ENCODE results near the gene GPR119. TPM values are rescaled to one million over a fixed set of nuclear protein-coding genes. Genes with fewer than 3 reads are reported as not detected.
A peak's percentile ranks its signal among the peaks of the same experiment; 100 is the strongest.
"Not testable (repeated sequence)": the region's sequence is repeated elsewhere in the genome, so short reads cannot be mapped to it uniquely, and the experiment has no call there.

GPR119 gene
- total RNA-seq, 1 donor from 2014 or later: not detected

DNA sequence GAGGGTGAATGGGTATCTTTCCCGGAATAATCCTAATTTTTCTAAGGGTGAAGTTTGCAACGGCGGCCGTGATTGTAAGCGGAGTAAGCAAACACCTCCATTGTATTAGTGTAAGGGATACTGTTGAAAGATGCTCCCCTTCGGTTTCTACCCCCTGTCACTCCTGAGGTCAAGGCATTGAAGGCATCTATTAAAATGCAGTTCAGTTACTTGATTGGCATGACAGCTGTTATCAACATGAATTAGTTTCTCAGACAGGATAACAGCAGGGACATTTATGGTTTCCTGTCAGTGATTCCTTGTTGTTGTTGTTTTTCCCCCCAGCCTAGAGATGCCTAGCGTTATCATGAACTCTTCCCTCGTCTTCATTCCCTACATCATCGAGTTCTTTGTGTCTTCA, 45.2 kb downstream of the GPR119 start:
- Mint-ChIP-seq H3K27ac (ENCODE audit: unreplicated experiment) (peak overlapping the region; percentile 81), H3K4me1 (ENCODE audit: low read depth) (peaks cover 18% of the 10 kb centered on the region), H3K4me3 (ENCODE audit: unreplicated experiment) (peak overlapping the region; percentile 95), H3K27me3 (ENCODE audit: low read depth) (no peaks in the 10 kb centered on the region), H3K36me3 (ENCODE audit: low read depth) (no peaks in the 10 kb centered on the region), H3K9me3 (ENCODE audit: low read depth) (no peaks in the 10 kb centered on the region)
- TF ChIP-seq, protein P1, sequence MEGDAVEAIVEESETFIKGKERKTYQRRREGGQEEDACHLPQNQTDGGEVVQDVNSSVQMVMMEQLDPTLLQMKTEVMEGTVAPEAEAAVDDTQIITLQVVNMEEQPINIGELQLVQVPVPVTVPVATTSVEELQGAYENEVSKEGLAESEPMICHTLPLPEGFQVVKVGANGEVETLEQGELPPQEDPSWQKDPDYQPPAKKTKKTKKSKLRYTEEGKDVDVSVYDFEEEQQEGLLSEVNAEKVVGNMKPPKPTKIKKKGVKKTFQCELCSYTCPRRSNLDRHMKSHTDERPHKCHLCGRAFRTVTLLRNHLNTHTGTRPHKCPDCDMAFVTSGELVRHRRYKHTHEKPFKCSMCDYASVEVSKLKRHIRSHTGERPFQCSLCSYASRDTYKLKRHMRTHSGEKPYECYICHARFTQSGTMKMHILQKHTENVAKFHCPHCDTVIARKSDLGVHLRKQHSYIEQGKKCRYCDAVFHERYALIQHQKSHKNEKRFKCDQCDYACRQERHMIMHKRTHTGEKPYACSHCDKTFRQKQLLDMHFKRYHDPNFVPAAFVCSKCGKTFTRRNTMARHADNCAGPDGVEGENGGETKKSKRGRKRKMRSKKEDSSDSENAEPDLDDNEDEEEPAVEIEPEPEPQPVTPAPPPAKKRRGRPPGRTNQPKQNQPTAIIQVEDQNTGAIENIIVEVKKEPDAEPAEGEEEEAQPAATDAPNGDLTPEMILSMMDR (IDR thresholded peaks at IDR 0.05): no peak
- no peak for DNase-seq (ENCODE audit: low spot score)

DNA sequence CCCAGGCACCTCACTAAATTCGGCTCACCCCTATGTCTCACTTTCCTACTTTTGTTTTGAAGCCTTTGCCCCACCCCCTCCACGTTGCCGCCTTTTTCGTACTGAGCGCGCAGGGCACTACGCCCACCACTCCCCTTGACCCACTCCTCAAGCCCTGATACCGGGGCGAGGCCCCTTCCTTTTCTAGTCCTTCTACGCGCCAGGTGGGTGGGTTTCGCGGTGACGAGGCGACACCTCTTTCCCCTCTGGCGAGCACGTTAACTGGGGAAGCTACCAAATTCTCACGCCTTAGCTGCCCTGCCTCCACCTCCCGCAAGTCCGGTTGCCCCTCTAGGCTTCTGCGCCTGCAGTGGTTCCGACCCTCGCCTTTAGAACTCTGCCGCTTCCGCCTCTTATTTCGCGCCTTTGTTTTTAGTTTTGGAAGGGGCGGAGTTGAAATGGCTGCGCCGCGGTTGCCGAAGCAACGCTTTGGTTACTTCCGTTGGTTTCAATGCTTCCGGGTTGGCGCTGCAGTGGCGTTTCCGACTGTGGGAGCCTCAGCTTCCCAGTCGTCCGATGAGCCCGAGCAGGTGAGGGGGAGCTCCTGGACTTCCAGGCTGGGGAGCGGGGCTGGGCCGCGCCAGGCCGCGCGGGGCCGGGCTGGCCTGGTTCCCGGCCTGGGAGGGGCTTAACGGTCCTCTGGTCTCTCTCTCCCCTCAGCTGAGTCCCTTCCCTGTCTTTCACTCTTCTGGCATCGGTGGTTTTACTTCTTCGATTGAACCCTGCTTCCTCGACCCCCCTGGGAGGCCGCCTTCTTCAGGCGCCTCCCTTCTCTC, 45.9 kb downstream of the GPR119 start, which contains the start of gene SLC25A14:
Gene SLC25A14 (plus strand): TSS at position 512 of the 815 bp plus-strand sequence. CDS start 360 bp downstream, outside the sequence.
- no peaks in the 10 kb centered on the region for H3K9me3 Mint-ChIP-seq (ENCODE audit: low read depth)
- DNase-seq (ENCODE audit: low spot score): no peak
- TF ChIP-seq, protein P1 (IDR thresholded peaks at IDR 0.05): no peak
- peaks cover 18% of the 10 kb centered on the region for H3K4me1 Mint-ChIP-seq (ENCODE audit: low read depth)
- no peaks in the 10 kb centered on the region for H3K27me3 Mint-ChIP-seq (ENCODE audit: low read depth)
- peak within 1 kb of the TSS; percentile 81 for H3K27ac Mint-ChIP-seq (ENCODE audit: unreplicated experiment)
- H3K36me3 Mint-ChIP-seq (ENCODE audit: low read depth): no peaks in the 10 kb centered on the region
- peak within 1 kb of the TSS; percentile 95 for H3K4me3 Mint-ChIP-seq (ENCODE audit: unreplicated experiment)

DNA sequence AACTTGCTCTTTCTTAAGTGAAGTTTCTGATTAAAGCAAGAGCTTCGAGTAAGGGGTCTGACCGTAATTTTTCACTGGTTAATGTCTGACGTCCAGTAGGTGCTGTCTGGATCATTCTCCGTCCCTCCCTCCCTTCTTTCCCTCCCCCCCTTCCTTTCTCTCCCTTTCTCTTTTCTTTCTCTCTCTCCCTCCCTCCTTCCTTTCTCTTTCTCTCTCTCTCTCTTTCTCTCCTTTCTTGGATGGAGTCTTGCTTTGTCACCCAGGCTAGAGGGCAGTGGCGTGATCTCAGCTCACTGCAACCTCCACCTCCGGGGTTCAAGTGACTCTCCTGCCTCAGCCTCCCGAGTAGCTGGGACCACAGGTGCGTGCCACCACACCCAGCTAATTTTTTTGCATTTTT, 46.6 kb downstream of the GPR119 start:
- H3K27me3 Mint-ChIP-seq (ENCODE audit: low read depth); H3K27ac Mint-ChIP-seq (ENCODE audit: unreplicated experiment); DNase-seq (ENCODE audit: low spot score); H3K36me3 Mint-ChIP-seq (ENCODE audit: low read depth); H3K9me3 Mint-ChIP-seq (ENCODE audit: low read depth): not testable (repeated sequence)
- H3K4me3 Mint-ChIP-seq (ENCODE audit: unreplicated experiment): peak overlapping the region; percentile 95
- H3K4me1 Mint-ChIP-seq (ENCODE audit: low read depth): peaks cover 18% of the 10 kb centered on the region

DNA sequence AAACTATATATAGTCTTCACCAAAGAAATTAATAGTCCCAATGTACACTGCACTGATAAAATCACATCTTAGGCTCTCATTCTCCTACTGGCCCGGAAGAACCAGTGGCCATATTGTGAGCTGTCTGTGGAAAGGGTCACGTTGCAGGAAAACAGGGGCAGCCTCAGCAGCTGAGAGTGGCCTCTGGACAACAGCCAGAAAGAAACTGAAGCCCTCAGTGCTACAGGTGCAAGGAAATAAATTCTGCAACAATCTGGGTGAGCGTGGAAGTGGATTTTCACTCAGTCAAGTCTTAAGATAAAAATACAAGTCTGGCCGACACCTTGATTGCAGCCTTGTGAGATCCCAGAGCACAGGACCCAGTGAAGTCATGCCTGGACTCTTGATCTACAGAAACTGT, 48.9 kb downstream of the GPR119 start:
- H3K27me3 Mint-ChIP-seq (ENCODE audit: low read depth): peaks cover 3% of the 10 kb centered on the region
- H3K27ac Mint-ChIP-seq (ENCODE audit: unreplicated experiment): no peak overlapping the region
- TF ChIP-seq, protein P1 (IDR thresholded peaks at IDR 0.05): no peak
- H3K9me3 Mint-ChIP-seq (ENCODE audit: low read depth): no peaks in the 10 kb centered on the region
- no peaks in the 10 kb centered on the region for H3K36me3 Mint-ChIP-seq (ENCODE audit: low read depth)
- DNase-seq (ENCODE audit: low spot score): no peak
- H3K4me3 Mint-ChIP-seq (ENCODE audit: unreplicated experiment): no peak overlapping the region
- peaks cover 14% of the 10 kb centered on the region for H3K4me1 Mint-ChIP-seq (ENCODE audit: low read depth)

Other genes with a start within 250 kb of the GPR119 start
- gene AIFM1, start 219.8 kb downstream of the GPR119 start, total RNA-seq: 29.2 to 30.9 TPM (median 30.2 TPM) in 3 replicates
- gene RAB33A, start 213.7 kb downstream of the GPR119 start, total RNA-seq: 3.2 to 16.7 TPM (median 16.7 TPM) in 3 replicates
- 3.4 to 5.6 TPM (median 3.4 TPM) in 3 replicates for gene ZNF280C, start 116.8 kb downstream of the GPR119 start, total RNA-seq
- 12.9 to 16.6 TPM (median 14.7 TPM) in 3 replicates for gene SLC25A14, start 45.8 kb downstream of the GPR119 start, total RNA-seq
- gene RBMX2, start 16.3 kb upstream of the GPR119 start, total RNA-seq: 16.3 to 16.9 TPM (median 16.3 TPM) in 3 replicates